ENCODE data around the gene SIM2. TPM values are rescaled to one million over a fixed set of nuclear protein-coding genes. Genes with fewer than 3 reads are reported as not detected.
"Not testable (repeated sequence)": the region's sequence is repeated elsewhere in the genome, so short reads cannot be mapped to it uniquely, and the experiment has no call there.

Gene SIM2, protein sequence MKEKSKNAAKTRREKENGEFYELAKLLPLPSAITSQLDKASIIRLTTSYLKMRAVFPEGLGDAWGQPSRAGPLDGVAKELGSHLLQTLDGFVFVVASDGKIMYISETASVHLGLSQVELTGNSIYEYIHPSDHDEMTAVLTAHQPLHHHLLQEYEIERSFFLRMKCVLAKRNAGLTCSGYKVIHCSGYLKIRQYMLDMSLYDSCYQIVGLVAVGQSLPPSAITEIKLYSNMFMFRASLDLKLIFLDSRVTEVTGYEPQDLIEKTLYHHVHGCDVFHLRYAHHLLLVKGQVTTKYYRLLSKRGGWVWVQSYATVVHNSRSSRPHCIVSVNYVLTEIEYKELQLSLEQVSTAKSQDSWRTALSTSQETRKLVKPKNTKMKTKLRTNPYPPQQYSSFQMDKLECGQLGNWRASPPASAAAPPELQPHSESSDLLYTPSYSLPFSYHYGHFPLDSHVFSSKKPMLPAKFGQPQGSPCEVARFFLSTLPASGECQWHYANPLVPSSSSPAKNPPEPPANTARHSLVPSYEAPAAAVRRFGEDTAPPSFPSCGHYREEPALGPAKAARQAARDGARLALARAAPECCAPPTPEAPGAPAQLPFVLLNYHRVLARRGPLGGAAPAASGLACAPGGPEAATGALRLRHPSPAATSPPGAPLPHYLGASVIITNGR
- not detected for total RNA-seq
- polyA plus RNA-seq: under 1 TPM; 0.05 to 0.07 TPM

GRCh38 chr21:36698981-36699545 is at the start of gene SIM2:
TSS of gene SIM2 (plus strand) at chr21:36699115. CDS start at chr21:36699747, 632 bp downstream.
- Mint-ChIP-seq H3K4me1 (peaks cover 10 to 27% (median 14%) of the 10 kb centered on the region in 4 donors), H3K27me3 (peaks cover 47 to 57% of the 10 kb centered on the region in 2 donors), H3K27ac (no peak within 1 kb of the TSS), H3K4me3 (peak within 1 kb of the TSS in 3 of 8 donors; percentile 45 to 74 (median 72)), H3K9me3 (peaks cover 0 to under 1% (median 0%) of the 10 kb centered on the region in 8 donors), H3K36me3 (no peaks in the 10 kb centered on the region)
- Histone ChIP-seq H3K4me1 (ENCODE audit: insufficient read depth, low read length) (peaks cover 14% of the 10 kb centered on the region), H3K27me3 (ENCODE audit: insufficient read depth, low read length) (peaks cover 34% of the 10 kb centered on the region), H3K4me3 (ENCODE audit: low read length in 2 of 2) (no peak within 1 kb of the TSS), H3K36me3 (ENCODE audit: insufficient read depth, low read length) (no peaks in the 10 kb centered on the region), H3K27ac (ENCODE audit: low read depth, low read length) (no peak within 1 kb of the TSS), H3K9me3 (ENCODE audit: control insufficient read depth in 1 of 2, low read length in 2 of 2) (no peaks in the 10 kb centered on the region)
- POLR2A ChIA-PET (ENCODE audit: partially characterized antibody): no interaction called here
- intact Hi-C loops (cut with micrococcal nuclease): no loop called here
- DNase-seq: no peak
- CTCF ChIA-PET (ENCODE audit: partially characterized antibody): no interaction called here

GRCh38 chr21:36654324-36654723 is 44.6 kb upstream of the SIM2 start:
- intact Hi-C loops (cut with micrococcal nuclease): no loop called here
- Mint-ChIP-seq H3K27ac (no peak overlapping the region), H3K4me1 (no peaks in the 10 kb centered on the region), H3K27me3 (peaks cover 11% of the 10 kb centered on the region in 2 donors), H3K9me3 (peaks cover 0 to 2% (median 0%) of the 10 kb centered on the region in 8 donors), H3K36me3 (no peaks in the 10 kb centered on the region), H3K4me3 (no peak overlapping the region)
- no peak for DNase-seq
- Histone ChIP-seq H3K27ac (ENCODE audit: low read depth, low read length) (no peak overlapping the region), H3K4me3 (ENCODE audit: low read length in 2 of 2) (no peak overlapping the region), H3K9me3 (ENCODE audit: control insufficient read depth in 1 of 2, low read length in 2 of 2) (no peaks in the 10 kb centered on the region), H3K36me3 (ENCODE audit: insufficient read depth, low read length) (no peaks in the 10 kb centered on the region), H3K4me1 (ENCODE audit: insufficient read depth, low read length) (no peaks in the 10 kb centered on the region), H3K27me3 (ENCODE audit: insufficient read depth, low read length) (no peaks in the 10 kb centered on the region)
- ChIA-PET POLR2A (ENCODE audit: partially characterized antibody) (no interaction called here), CTCF (ENCODE audit: partially characterized antibody) (no interaction called here)

GRCh38 chr21:36654796-36655325 is 44.1 kb upstream of the SIM2 start:
- H3K27me3 Mint-ChIP-seq: peaks cover 11 to 13% of the 10 kb centered on the region in 2 donors
- ChIA-PET POLR2A (ENCODE audit: partially characterized antibody) (no interaction called here), CTCF (ENCODE audit: partially characterized antibody) (no interaction called here)
- Histone ChIP-seq H3K27me3 (ENCODE audit: insufficient read depth, low read length) (no peaks in the 10 kb centered on the region), H3K4me3 (ENCODE audit: low read length in 2 of 2) (no peak overlapping the region), H3K36me3 (ENCODE audit: insufficient read depth, low read length) (no peaks in the 10 kb centered on the region), H3K27ac (ENCODE audit: low read depth, low read length) (no peak overlapping the region), H3K9me3 (ENCODE audit: control insufficient read depth in 1 of 2, low read length in 2 of 2) (no peaks in the 10 kb centered on the region), H3K4me1 (ENCODE audit: insufficient read depth, low read length) (no peaks in the 10 kb centered on the region)
- peaks cover 0 to 2% (median 0%) of the 10 kb centered on the region in 8 donors for H3K9me3 Mint-ChIP-seq
- no peak overlapping the region for H3K4me3 Mint-ChIP-seq
- DNase-seq: no peak
- no peaks in the 10 kb centered on the region for H3K4me1 Mint-ChIP-seq
- intact Hi-C loops (cut with micrococcal nuclease): no loop called here
- no peak overlapping the region for H3K27ac Mint-ChIP-seq
- no peaks in the 10 kb centered on the region for H3K36me3 Mint-ChIP-seq

DNA sequence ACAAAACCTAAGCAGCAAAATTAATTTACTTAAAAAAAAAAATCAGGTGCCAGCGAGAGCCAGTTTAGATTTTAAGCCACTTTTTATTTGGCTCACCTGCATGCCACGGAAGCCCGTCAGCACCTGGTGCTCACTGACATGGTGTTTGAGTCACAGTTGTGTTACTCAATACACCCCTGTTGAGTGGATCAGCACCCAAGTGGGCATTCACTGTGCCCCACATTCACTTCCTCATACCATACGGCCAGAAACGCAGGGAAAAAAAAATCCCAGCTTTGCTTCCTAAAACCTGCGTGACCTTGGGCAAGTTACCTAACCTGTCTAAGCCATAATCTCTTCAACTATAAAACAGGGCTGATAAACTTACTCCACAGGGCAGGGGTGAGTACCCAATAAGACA is 42.8 kb upstream of the SIM2 start:
- no peak overlapping the region for H3K27ac Mint-ChIP-seq
- H3K4me1 ChIP-seq (ENCODE audit: insufficient read depth, low read length): no peaks in the 10 kb centered on the region
- intact Hi-C loops (cut with micrococcal nuclease): no loop called here
- no peak overlapping the region for H3K4me3 Mint-ChIP-seq
- H3K36me3 Mint-ChIP-seq: no peaks in the 10 kb centered on the region
- H3K27me3 ChIP-seq (ENCODE audit: insufficient read depth, low read length): no peaks in the 10 kb centered on the region
- H3K27me3 Mint-ChIP-seq: peaks cover 20 to 22% of the 10 kb centered on the region in 2 donors
- H3K36me3 ChIP-seq (ENCODE audit: insufficient read depth, low read length): no peaks in the 10 kb centered on the region
- ChIA-PET CTCF (ENCODE audit: partially characterized antibody) (no interaction called here), POLR2A (ENCODE audit: partially characterized antibody) (no interaction called here)
- H3K4me1 Mint-ChIP-seq: no peaks in the 10 kb centered on the region
- H3K9me3 Mint-ChIP-seq: peaks cover 0 to 2% (median 0%) of the 10 kb centered on the region in 8 donors
- no peak overlapping the region for H3K4me3 ChIP-seq (ENCODE audit: low read length in 2 of 2)
- no peak for DNase-seq
- no peak overlapping the region for H3K27ac ChIP-seq (ENCODE audit: low read depth, low read length)
- no peaks in the 10 kb centered on the region for H3K9me3 ChIP-seq (ENCODE audit: control insufficient read depth in 1 of 2, low read length in 2 of 2)

GRCh38 chr21:36657290-36657689 is 41.6 kb upstream of the SIM2 start:
- H3K4me3 ChIP-seq (ENCODE audit: low read length in 2 of 2); H3K4me1 ChIP-seq (ENCODE audit: insufficient read depth, low read length); H3K36me3 Mint-ChIP-seq; H3K4me3 Mint-ChIP-seq; H3K27me3 ChIP-seq (ENCODE audit: insufficient read depth, low read length); DNase-seq; intact Hi-C loops (cut with micrococcal nuclease); H3K4me1 Mint-ChIP-seq; H3K27ac Mint-ChIP-seq; H3K27ac ChIP-seq (ENCODE audit: low read depth, low read length); H3K9me3 Mint-ChIP-seq; H3K9me3 ChIP-seq (ENCODE audit: control insufficient read depth in 1 of 2, low read length in 2 of 2); POLR2A ChIA-PET (ENCODE audit: partially characterized antibody); H3K36me3 ChIP-seq (ENCODE audit: insufficient read depth, low read length): not testable (repeated sequence)
- H3K27me3 Mint-ChIP-seq: peaks cover 20 to 28% of the 10 kb centered on the region in 2 donors
- CTCF ChIA-PET (ENCODE audit: partially characterized antibody): interaction anchor here (1.5 kb wide), 1 partner anchor 27 kb away, joined by 6 read pairs; no protein-coding TSS in a partner anchor

- H3K4me1 ChIP-seq (ENCODE audit: insufficient read depth, low read length): no peaks in the 10 kb centered on the region
- H3K27ac ChIP-seq (ENCODE audit: low read depth, low read length): no peak overlapping the region
- no peak for DNase-seq
- Mint-ChIP-seq H3K27ac (no peak overlapping the region), H3K4me1 (no peaks in the 10 kb centered on the region), H3K9me3 (peaks cover 0 to 2% (median 0%) of the 10 kb centered on the region in 8 donors), H3K4me3 (no peak overlapping the region), H3K27me3 (peaks cover 16 to 28% of the 10 kb centered on the region in 2 donors), H3K36me3 (no peaks in the 10 kb centered on the region)
- CTCF ChIA-PET (ENCODE audit: partially characterized antibody): interaction anchor here (1.5 kb wide), 1 partner anchor 27 kb away, joined by 6 read pairs; no protein-coding TSS in a partner anchor
- no peaks in the 10 kb centered on the region for H3K9me3 ChIP-seq (ENCODE audit: control insufficient read depth in 1 of 2, low read length in 2 of 2)
- no peaks in the 10 kb centered on the region for H3K27me3 ChIP-seq (ENCODE audit: insufficient read depth, low read length)
- H3K4me3 ChIP-seq (ENCODE audit: low read length in 2 of 2): no peak overlapping the region
- no peaks in the 10 kb centered on the region for H3K36me3 ChIP-seq (ENCODE audit: insufficient read depth, low read length)
- POLR2A ChIA-PET (ENCODE audit: partially characterized antibody): no interaction called here
- intact Hi-C loops (cut with micrococcal nuclease): no loop called here
Observed at GRCh38 chr21:36657999-36658398, 40.9 kb upstream of the SIM2 start.

DNA sequence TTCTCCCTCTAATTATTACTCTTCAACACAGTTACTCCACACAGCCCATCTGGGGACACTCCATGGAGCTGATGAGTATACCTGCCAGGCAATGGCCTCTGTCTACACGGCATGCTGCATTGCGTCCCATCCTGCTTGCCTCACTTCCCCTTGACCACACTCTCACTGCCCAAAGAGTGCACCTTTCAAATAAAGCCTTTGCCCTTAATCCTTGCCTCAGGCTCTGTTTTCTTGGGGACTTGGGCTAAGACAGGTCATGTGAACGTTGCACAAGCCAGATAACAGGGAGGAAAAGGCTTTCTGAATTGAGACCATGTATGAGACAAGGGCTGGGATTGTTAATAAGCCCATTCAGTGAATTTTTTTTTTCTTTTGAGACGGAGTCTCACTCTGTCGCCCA is 40.0 kb upstream of the SIM2 start:
- ChIA-PET CTCF (ENCODE audit: partially characterized antibody) (interaction anchor here (1.5 kb wide), 1 partner anchor 28 kb away, joined by 6 read pairs; no protein-coding TSS in a partner anchor), POLR2A (ENCODE audit: partially characterized antibody) (no interaction called here)
- H3K9me3 Mint-ChIP-seq: peaks cover 0 to 2% (median 0%) of the 10 kb centered on the region in 8 donors
- intact Hi-C loops (cut with micrococcal nuclease): no loop called here
- H3K36me3 ChIP-seq (ENCODE audit: insufficient read depth, low read length): no peaks in the 10 kb centered on the region
- H3K4me1 ChIP-seq (ENCODE audit: insufficient read depth, low read length): no peaks in the 10 kb centered on the region
- H3K27me3 Mint-ChIP-seq: peaks cover 16 to 29% of the 10 kb centered on the region in 2 donors
- H3K27me3 ChIP-seq (ENCODE audit: insufficient read depth, low read length): no peaks in the 10 kb centered on the region
- H3K36me3 Mint-ChIP-seq: no peaks in the 10 kb centered on the region
- DNase-seq: no peak
- no peak overlapping the region for H3K4me3 Mint-ChIP-seq
- H3K27ac Mint-ChIP-seq: no peak overlapping the region
- H3K27ac ChIP-seq (ENCODE audit: low read depth, low read length): no peak overlapping the region
- no peak overlapping the region for H3K4me3 ChIP-seq (ENCODE audit: low read length in 2 of 2)
- H3K4me1 Mint-ChIP-seq: no peaks in the 10 kb centered on the region
- H3K9me3 ChIP-seq (ENCODE audit: control insufficient read depth in 1 of 2, low read length in 2 of 2): no peaks in the 10 kb centered on the region

All from CD4-positive, alpha-beta memory T cell (primary cell).